K562 (cell line): Measurements from ENCODE around the gene CGNL1.

Experiments used
- EZH2 ChIP-seq: IDR thresholded peaks from 2 replicates; pipeline ENCODE4 v1.6.1; 2012; ENCODE audit warnings: low read depth, mild to moderate bottlenecking, inconsistent platforms, low read length, borderline replicate concordance
- FOXJ2 ChIP-seq: fragments of 200-800 bp; sonication (Bioruptor generic); IDR thresholded peaks from 2 replicates; pipeline ENCODE4 v1.6.1; 2016; ENCODE audit warnings: missing genetic modification characterization, missing compliant biosample characterization
- IRF2 ChIP-seq: sonication (generic); formaldehyde crosslinking; IDR thresholded peaks from 2 replicates; pipeline ENCODE4 v1.8.1; 2022; ENCODE audit warnings: mild to moderate bottlenecking, missing genetic modification reagents
- NFYB ChIP-seq: IDR thresholded peaks from 2 replicates; pipeline ENCODE4 v1.6.1; 2011; ENCODE audit warnings: mild to moderate bottlenecking, moderate library complexity; ENCODE audit not compliant: insufficient read length; ENCODE audit errors: extremely low read depth
- POU5F1 ChIP-seq: fragments of 150-350 bp; IDR thresholded peaks from 2 replicates; pipeline ENCODE4 v1.6.1; 2014; ENCODE audit warnings: borderline replicate concordance, low read length, low read depth, mild to moderate bottlenecking; ENCODE audit not compliant: partially characterized antibody
- TCF7 ChIP-seq: sonication (generic); IDR thresholded peaks from 2 replicates; pipeline ENCODE4 v1.6.1; 2016; ENCODE audit warnings: antibody characterized with exemption, borderline replicate concordance
- YY1 ChIP-seq, 3 experiments: IDR thresholded peaks; 2 replicates each; pipeline ENCODE4 v1.6.1; 2011; ENCODE audit warnings: low read length in 2 of 3, mild to moderate bottlenecking in 2 of 3, moderate library complexity in 2 of 3, borderline replicate concordance in 1 of 3, control low read depth in 1 of 3, low read depth in 1 of 3; ENCODE audit not compliant: insufficient read depth in 3 of 3, insufficient replicate concordance in 2 of 3, control insufficient read depth in 1 of 3, insufficient read length in 1 of 3; ENCODE audit errors: extremely low read depth in 1 of 3
- TF ChIP-seq, protein P1 (sequence below), 3 experiments: IDR thresholded peaks in 2 of 3; conservative IDR thresholded peaks in 1 of 3; 2 replicates each; pipeline ENCODE4 v1.5.1; 2011 to 2012; ENCODE audit warnings: low read length in 3 of 3, mild to moderate bottlenecking in 3 of 3, control low read depth in 2 of 3, improper control_type of control experiment in 1 of 3, inconsistent platforms in 1 of 3, low read depth in 1 of 3, mixed read lengths in 1 of 3, moderate library complexity in 1 of 3; ENCODE audit not compliant: insufficient read depth in 2 of 3
- TF ChIP-seq, protein P2 (sequence below): fragments of 450-650 bp; IDR thresholded peaks from one replicate; pipeline ENCODE4 v1.6.1; 2018; ENCODE audit warnings: mild to moderate bottlenecking, moderate library complexity; ENCODE audit not compliant: partially characterized antibody
- TF ChIP-seq, protein P3 (sequence below), 2 experiments: fragments of 450-650 bp in 1 of 2; sonication (generic) in 1 of 2; formaldehyde crosslinking; conservative IDR thresholded peaks; 2 replicates each; pipeline versions ENCODE4 v1.4.0 to v1.8.1; 2020 to 2022; ENCODE audit warnings: mild to moderate bottlenecking in 1 of 2, missing genetic modification reagents in 1 of 2
- TF ChIP-seq, protein P4 (sequence below): sonication (generic); formaldehyde crosslinking; IDR thresholded peaks from 2 replicates; pipeline ENCODE4 v1.8.1; 2023; ENCODE audit warnings: mild to moderate bottlenecking, missing genetic modification reagents
- TF ChIP-seq, protein P5 (sequence below): sonication (generic); formaldehyde crosslinking; IDR thresholded peaks from 2 replicates; pipeline ENCODE4 v1.8.0; 2022; ENCODE audit warnings: missing genetic modification reagents, mild to moderate bottlenecking, moderate library complexity, borderline replicate concordance

DNA sequence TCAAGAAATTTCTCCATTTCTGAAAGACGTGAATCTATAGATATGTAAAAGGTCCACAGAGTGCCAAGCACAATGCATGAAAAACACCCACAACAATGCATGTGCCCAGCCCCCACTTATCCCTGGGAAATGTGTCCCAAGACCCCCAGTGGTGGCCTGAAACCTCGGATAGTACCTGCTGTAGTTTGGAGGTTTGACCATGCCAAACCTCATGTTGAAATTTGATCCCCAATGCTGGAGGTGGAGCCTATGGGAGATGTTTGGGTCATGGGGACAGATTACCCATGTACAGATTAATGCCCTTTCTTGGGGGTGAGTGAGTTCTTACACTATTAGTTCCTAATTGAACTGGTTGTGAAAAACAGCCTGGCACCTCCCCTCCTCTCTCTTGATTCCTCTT, 194.0 kb downstream of the CGNL1 start:
- TF ChIP-seq EZH2 (no peak), FOXJ2 (tag) (no peak), POU5F1 (no peak), IRF2 (CRISPR knock-in tag) (no peak), NFYB (no peak), YY1 (IDR thresholded peaks at IDR 0.05; ENCODE audit: borderline replicate concordance in 1 of 3, control insufficient read depth in 1 of 3, extremely low read depth in 1 of 3, insufficient read depth in 3 of 3, insufficient read length in 1 of 3, insufficient replicate concordance in 2 of 3, low read depth in 1 of 3, low read length in 2 of 3) (no peak), TCF7 (no peak)
- TF ChIP-seq, protein P1, sequence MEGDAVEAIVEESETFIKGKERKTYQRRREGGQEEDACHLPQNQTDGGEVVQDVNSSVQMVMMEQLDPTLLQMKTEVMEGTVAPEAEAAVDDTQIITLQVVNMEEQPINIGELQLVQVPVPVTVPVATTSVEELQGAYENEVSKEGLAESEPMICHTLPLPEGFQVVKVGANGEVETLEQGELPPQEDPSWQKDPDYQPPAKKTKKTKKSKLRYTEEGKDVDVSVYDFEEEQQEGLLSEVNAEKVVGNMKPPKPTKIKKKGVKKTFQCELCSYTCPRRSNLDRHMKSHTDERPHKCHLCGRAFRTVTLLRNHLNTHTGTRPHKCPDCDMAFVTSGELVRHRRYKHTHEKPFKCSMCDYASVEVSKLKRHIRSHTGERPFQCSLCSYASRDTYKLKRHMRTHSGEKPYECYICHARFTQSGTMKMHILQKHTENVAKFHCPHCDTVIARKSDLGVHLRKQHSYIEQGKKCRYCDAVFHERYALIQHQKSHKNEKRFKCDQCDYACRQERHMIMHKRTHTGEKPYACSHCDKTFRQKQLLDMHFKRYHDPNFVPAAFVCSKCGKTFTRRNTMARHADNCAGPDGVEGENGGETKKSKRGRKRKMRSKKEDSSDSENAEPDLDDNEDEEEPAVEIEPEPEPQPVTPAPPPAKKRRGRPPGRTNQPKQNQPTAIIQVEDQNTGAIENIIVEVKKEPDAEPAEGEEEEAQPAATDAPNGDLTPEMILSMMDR (IDR thresholded peaks at IDR 0.05 in 2 of 3, conservative IDR thresholded peaks at IDR 0.05 in 1 of 3; ENCODE audit: insufficient read depth in 2 of 3, low read depth in 1 of 3, low read length in 3 of 3): no peak
- TF ChIP-seq, protein P2, sequence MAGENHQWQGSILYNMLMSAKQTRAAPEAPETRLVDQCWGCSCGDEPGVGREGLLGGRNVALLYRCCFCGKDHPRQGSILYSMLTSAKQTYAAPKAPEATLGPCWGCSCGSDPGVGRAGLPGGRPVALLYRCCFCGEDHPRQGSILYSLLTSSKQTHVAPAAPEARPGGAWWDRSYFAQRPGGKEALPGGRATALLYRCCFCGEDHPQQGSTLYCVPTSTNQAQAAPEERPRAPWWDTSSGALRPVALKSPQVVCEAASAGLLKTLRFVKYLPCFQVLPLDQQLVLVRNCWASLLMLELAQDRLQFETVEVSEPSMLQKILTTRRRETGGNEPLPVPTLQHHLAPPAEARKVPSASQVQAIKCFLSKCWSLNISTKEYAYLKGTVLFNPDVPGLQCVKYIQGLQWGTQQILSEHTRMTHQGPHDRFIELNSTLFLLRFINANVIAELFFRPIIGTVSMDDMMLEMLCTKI: no peak
- TF ChIP-seq, protein P3, sequence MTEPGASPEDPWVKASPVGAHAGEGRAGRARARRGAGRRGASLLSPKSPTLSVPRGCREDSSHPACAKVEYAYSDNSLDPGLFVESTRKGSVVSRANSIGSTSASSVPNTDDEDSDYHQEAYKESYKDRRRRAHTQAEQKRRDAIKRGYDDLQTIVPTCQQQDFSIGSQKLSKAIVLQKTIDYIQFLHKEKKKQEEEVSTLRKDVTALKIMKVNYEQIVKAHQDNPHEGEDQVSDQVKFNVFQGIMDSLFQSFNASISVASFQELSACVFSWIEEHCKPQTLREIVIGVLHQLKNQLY (CRISPR knock-in tag; conservative IDR thresholded peaks at IDR 0.05): no peak
- TF ChIP-seq, protein P4, sequence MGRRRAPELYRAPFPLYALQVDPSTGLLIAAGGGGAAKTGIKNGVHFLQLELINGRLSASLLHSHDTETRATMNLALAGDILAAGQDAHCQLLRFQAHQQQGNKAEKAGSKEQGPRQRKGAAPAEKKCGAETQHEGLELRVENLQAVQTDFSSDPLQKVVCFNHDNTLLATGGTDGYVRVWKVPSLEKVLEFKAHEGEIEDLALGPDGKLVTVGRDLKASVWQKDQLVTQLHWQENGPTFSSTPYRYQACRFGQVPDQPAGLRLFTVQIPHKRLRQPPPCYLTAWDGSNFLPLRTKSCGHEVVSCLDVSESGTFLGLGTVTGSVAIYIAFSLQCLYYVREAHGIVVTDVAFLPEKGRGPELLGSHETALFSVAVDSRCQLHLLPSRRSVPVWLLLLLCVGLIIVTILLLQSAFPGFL: no peak
- TF ChIP-seq, protein P5, sequence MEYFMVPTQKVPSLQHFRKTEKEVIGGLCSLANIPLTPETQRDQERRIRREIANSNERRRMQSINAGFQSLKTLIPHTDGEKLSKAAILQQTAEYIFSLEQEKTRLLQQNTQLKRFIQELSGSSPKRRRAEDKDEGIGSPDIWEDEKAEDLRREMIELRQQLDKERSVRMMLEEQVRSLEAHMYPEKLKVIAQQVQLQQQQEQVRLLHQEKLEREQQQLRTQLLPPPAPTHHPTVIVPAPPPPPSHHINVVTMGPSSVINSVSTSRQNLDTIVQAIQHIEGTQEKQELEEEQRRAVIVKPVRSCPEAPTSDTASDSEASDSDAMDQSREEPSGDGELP (CRISPR knock-in tag): no peak
